ENCODE results near the gene CCRL2. TPM values are rescaled to one million over a fixed set of nuclear protein-coding genes. Genes with fewer than 3 reads are reported as not detected.
A peak's percentile ranks its signal among the peaks of the same experiment; 100 is the strongest.

CCRL2 gene
- total and polyA plus RNA-seq, 9 of the 15 experiments (the other 6 are each of a cell fraction or from before 2014, with no cell fraction given) = 3.4 to 5.7 (median 4.0) TPM

DNA sequence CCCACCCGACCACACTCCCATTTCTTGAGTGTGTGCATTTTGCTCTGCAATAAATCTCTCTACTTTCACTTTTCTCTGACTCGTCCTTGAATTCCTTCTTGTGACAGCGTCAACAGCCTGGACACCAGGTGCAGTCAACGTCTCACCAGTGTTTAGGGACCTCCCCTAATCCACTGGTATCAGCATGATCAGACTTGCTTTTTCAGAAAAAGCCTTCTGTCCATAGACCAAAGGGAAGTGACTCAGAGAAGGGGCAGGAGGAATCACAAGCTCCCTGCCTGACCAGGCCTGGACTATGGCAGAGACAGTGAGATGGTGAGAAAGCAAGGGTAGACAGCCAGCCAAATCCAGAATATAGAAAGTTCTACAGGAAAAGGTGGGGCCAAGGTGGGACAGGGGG lies 20.9 kb upstream of the CCRL2 start (continued):
- TF ChIP-seq, protein P1, sequence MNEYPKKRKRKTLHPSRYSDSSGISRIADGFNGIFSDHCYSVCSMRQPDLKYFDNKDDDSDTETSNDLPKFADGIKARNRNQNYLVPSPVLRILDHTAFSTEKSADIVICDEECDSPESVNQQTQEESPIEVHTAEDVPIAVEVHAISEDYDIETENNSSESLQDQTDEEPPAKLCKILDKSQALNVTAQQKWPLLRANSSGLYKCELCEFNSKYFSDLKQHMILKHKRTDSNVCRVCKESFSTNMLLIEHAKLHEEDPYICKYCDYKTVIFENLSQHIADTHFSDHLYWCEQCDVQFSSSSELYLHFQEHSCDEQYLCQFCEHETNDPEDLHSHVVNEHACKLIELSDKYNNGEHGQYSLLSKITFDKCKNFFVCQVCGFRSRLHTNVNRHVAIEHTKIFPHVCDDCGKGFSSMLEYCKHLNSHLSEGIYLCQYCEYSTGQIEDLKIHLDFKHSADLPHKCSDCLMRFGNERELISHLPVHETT (CRISPR knock-in tag; conservative IDR thresholded peaks at IDR 0.05 in 1 of 2, IDR thresholded peaks at IDR 0.05 in 1 of 2) = peak in 1 of 2 experiments; percentile 39; a peak in 1 of 4 replicates
- TF ChIP-seq MTA3 (IDR thresholded peaks at IDR 0.05; ENCODE audit: borderline replicate concordance) (no peak), POLR2G (IDR thresholded peaks at IDR 0.05; ENCODE audit: low read depth, low read length) (no peak), ZNF407 (IDR thresholded peaks at IDR 0.05; ENCODE audit: low read depth) (no peak), SAFB (IDR thresholded peaks at IDR 0.05; ENCODE audit: borderline replicate concordance, low read depth, low read length) (no peak), RREB1 (CRISPR knock-in tag; IDR thresholded peaks at IDR 0.05) (no peak), CCAR2 (IDR thresholded peaks at IDR 0.05; ENCODE audit: low read depth, low read length) (no peak), GTF2E2 (tag; IDR thresholded peaks at IDR 0.05) (no peak), PHTF2 (CRISPR knock-in tag; IDR thresholded peaks at IDR 0.05) (no peak), ZNF695 (CRISPR knock-in tag; IDR thresholded peaks at IDR 0.05) (no peak), SUPT5H (IDR thresholded peaks at IDR 0.05) (no peak)
- TF ChIP-seq, protein P2, sequence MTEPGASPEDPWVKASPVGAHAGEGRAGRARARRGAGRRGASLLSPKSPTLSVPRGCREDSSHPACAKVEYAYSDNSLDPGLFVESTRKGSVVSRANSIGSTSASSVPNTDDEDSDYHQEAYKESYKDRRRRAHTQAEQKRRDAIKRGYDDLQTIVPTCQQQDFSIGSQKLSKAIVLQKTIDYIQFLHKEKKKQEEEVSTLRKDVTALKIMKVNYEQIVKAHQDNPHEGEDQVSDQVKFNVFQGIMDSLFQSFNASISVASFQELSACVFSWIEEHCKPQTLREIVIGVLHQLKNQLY (CRISPR knock-in tag; conservative IDR thresholded peaks at IDR 0.05) = no peak
